ENCODE data around the gene SCAMP5. TPM values are rescaled to one million over a fixed set of nuclear protein-coding genes. Genes with fewer than 3 reads are reported as not detected.

SCAMP5 gene
- total and polyA plus RNA-seq, 2 of the 13 experiments (the other 11 are each of a cell fraction or from before 2014, with no cell fraction given) = 34.3 to 49.0 TPM

GRCh38 chr15:75042730-75043508, 47.6 kb downstream of the SCAMP5 start (continued):
- TF ChIP-seq ZNF142 (CRISPR knock-in tag; IDR thresholded peaks at IDR 0.05) = no peak
- TF ChIP-seq NFYB (CRISPR knock-in tag; IDR thresholded peaks at IDR 0.05) = peak; percentile 11; the same call in 1 of the 2 replicates
- peak; percentile 52; the same call in 1 of the 2 replicates for TF ChIP-seq MIXL1 (CRISPR knock-in tag; IDR thresholded peaks at IDR 0.05)
- no peak for TF ChIP-seq ZNF710 (CRISPR knock-in tag; IDR thresholded peaks at IDR 0.05; ENCODE audit: borderline replicate concordance)
- peak; percentile 99 for TF ChIP-seq STAG1 (CRISPR knock-in tag; IDR thresholded peaks at IDR 0.05)
- TF ChIP-seq ZMYM2 (CRISPR knock-in tag; IDR thresholded peaks at IDR 0.05) = no peak
- TF ChIP-seq POLR2G (IDR thresholded peaks at IDR 0.05; ENCODE audit: low read depth, low read length) = no peak; the same call in 1 of the 2 replicates
- TF ChIP-seq ATRX (CRISPR knock-in tag; IDR thresholded peaks at IDR 0.05; ENCODE audit: borderline replicate concordance) = no peak
- 0 out of 2 replicates have a peak, but pooled peaks have one; percentile 49 for TF ChIP-seq CSRNP1 (CRISPR knock-in tag; IDR thresholded peaks at IDR 0.05)
- no peak for TF ChIP-seq FOXM1 (CRISPR knock-in tag; IDR thresholded peaks at IDR 0.05)
- no peak for TF ChIP-seq ZFP82 (CRISPR knock-in tag; IDR thresholded peaks at IDR 0.05; ENCODE audit: borderline replicate concordance)
- TF ChIP-seq ZNF343 (CRISPR knock-in tag; IDR thresholded peaks at IDR 0.05) = no peak

All from HepG2 (cell line).